HepG2 (cell line): ENCODE measurements around the gene FANCD2. TPM values are rescaled to one million over a fixed set of nuclear protein-coding genes. Genes with fewer than 3 reads are reported as not detected.

ENCODE experiments used
- ELF3 ChIP-seq: IDR thresholded peaks from 2 replicates; pipeline ENCODE4 v1.6.1; 2016; ENCODE audit warnings: missing genetic modification reagents, missing compliant biosample characterization
- HNRNPL ChIP-seq: fragments of 200-400 bp; formaldehyde crosslinking; IDR thresholded peaks from 2 replicates; pipeline ENCODE4 v1.6.1; 2017; ENCODE audit warnings: mild to moderate bottlenecking, low read depth, low read length
- POLR2AphosphoS2 ChIP-seq: IDR thresholded peaks from 2 replicates; pipeline ENCODE4 v1.6.1; 2011; ENCODE audit warnings: low read depth, low read length, improper control_type of control experiment
- ZBTB7B ChIP-seq: sonication (generic); formaldehyde crosslinking; IDR thresholded peaks from 2 replicates; pipeline ENCODE4 v1.4.0; 2020; ENCODE audit warnings: missing genetic modification reagents
- ZFP62 ChIP-seq: sonication (generic); formaldehyde crosslinking; IDR thresholded peaks from 2 replicates; pipeline ENCODE4 v1.4.0; 2020; ENCODE audit warnings: missing genetic modification reagents
- ZNF12 ChIP-seq: sonication (generic); formaldehyde crosslinking; IDR thresholded peaks from 2 replicates; pipeline ENCODE4 v1.5.0; 2020; ENCODE audit warnings: missing genetic modification reagents
- ZNF569 ChIP-seq: sonication (generic); formaldehyde crosslinking; IDR thresholded peaks from 2 replicates; pipeline ENCODE4 v1.5.0; 2020; ENCODE audit warnings: mild to moderate bottlenecking, missing genetic modification reagents, moderate library complexity, borderline replicate concordance
- ZNF652 ChIP-seq: IDR thresholded peaks from 2 replicates; pipeline ENCODE4 v1.6.1; 2016; ENCODE audit warnings: low read depth, borderline replicate concordance
- ZNF746 ChIP-seq: sonication (generic); formaldehyde crosslinking; IDR thresholded peaks from 2 replicates; pipeline ENCODE4 v1.8.0; 2022; ENCODE audit warnings: mild to moderate bottlenecking, missing genetic modification reagents
- ZNF879 ChIP-seq: sonication (generic); formaldehyde crosslinking; IDR thresholded peaks from 2 replicates; pipeline ENCODE4 v1.8.1; 2023; ENCODE audit warnings: missing genetic modification reagents
- polyA plus RNA-seq, 8 experiments: library from polyadenylated mRNA; depleted of rRNA in 3 of 8; stranded (reverse) in 7 of 8; unstranded in 1 of 8; fragments of >200 nt; fragmentation: Illumina TruSeq in 4 of 8; extraction: Trizol in 4 of 8; gene quantifications; 2 replicates each; pipeline versions ENCODE4 v1.2.1 to v1.2.3, GENCODE V29; 2011 to 2016; ENCODE audit warnings: low read depth in 4 of 8, missing spikeins in 1 of 8, mixed read lengths in 1 of 8; ENCODE audit not compliant: insufficient read depth in 1 of 8
- total RNA-seq, 5 experiments: library from RNA; depleted of rRNA; stranded (reverse); fragments of >200 nt; fragmentation: Illumina TruSeq; extraction: Trizol; gene quantifications; 2 replicates each; pipeline ENCODE4 v1.2.3, GENCODE V29; 2016; ENCODE audit warnings: low read depth in 1 of 5
- TF ChIP-seq, protein P1 (sequence below): sonication (generic); formaldehyde crosslinking; IDR thresholded peaks from 2 replicates; pipeline ENCODE4 v1.5.0; 2020; ENCODE audit warnings: mild to moderate bottlenecking, missing genetic modification reagents
- TF ChIP-seq, protein P2 (sequence below): IDR thresholded peaks from 2 replicates; pipeline ENCODE4 v1.6.1; 2016; ENCODE audit warnings: missing compliant biosample characterization, missing genetic modification reagents, borderline replicate concordance
- TF ChIP-seq, protein P3 (sequence below): sonication (generic); formaldehyde crosslinking; IDR thresholded peaks from 2 replicates; pipeline ENCODE4 v1.4.0; 2020; ENCODE audit warnings: missing genetic modification reagents
- TF ChIP-seq, protein P4 (sequence below): sonication (generic); formaldehyde crosslinking; conservative IDR thresholded peaks from 2 replicates; pipeline ENCODE4 v1.4.0; 2020; ENCODE audit warnings: missing genetic modification reagents
- TF ChIP-seq, protein P5 (sequence below): sonication (generic); formaldehyde crosslinking; IDR thresholded peaks from 2 replicates; pipeline ENCODE4 v1.4.0; 2020; ENCODE audit warnings: missing genetic modification reagents
- TF ChIP-seq, protein P6 (sequence below): IDR thresholded peaks from 2 replicates; pipeline ENCODE4 v1.6.1; 2016; ENCODE audit warnings: low read depth, control low read depth

The FANCD2 gene
- total and polyA plus RNA-seq, 2 of the 13 experiments (the other 11 are each of a cell fraction or from before 2014, with no cell fraction given): 10.1 to 42.0 TPM

DNA sequence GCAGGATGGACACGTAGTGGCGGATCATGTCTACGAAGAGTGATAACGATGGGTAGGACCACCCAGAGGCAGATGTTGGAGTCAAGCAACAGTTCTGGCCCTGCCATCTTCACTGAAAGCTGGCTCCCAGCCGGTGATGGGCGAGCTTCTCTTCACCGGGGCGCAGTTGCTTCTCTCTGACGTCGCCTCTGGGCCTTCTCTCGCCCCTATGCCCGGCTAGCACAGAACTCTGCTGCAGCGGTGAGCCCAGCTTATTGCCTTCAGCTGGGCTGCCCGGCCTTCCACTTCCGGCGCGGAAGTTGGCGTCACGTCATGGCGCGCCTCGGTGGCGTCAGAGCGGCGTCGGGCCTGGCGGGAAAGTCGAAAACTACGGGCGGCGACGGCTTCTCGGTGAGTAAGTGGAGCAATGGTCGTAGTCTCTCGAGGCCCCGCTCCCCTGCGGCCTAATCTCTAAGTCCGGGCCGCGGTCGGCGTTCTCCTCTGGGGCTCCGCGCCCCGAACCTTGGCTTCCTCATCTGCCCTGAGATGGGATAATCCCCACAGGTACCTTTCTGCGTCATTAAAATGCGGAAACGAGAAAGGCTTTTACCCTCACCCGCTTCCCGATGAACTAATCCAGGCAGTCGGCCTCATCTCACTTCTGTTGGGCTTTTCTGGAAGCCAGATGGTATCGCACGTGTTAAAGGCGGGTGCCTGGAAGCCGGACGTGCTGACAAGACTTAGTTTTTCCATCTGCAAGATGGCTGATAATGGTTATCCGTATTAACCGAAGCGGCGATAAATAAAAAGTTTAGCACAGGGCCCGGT, at the start of gene FANCD2 (continued):
- TF ChIP-seq, protein P1, sequence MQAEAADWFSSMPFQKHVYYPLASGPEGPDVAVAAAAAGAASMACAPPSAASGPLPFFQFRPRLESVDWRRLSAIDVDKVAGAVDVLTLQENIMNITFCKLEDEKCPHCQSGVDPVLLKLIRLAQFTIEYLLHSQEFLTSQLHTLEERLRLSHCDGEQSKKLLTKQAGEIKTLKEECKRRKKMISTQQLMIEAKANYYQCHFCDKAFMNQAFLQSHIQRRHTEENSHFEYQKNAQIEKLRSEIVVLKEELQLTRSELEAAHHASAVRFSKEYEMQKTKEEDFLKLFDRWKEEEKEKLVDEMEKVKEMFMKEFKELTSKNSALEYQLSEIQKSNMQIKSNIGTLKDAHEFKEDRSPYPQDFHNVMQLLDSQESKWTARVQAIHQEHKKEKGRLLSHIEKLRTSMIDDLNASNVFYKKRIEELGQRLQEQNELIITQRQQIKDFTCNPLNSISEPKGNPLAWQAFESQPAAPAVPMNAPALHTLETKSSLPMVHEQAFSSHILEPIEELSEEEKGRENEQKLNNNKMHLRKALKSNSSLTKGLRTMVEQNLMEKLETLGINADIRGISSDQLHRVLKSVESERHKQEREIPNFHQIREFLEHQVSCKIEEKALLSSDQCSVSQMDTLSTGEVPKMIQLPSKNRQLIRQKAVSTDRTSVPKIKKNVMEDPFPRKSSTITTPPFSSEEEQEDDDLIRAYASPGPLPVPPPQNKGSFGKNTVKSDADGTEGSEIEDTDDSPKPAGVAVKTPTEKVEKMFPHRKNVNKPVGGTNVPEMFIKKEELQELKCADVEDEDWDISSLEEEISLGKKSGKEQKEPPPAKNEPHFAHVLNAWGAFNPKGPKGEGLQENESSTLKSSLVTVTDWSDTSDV (CRISPR knock-in tag): 0 out of 2 replicates have a peak, but pooled peaks have one; percentile 75
- peak; percentile 44; the same call in 1 of the 2 replicates for TF ChIP-seq ZNF12 (CRISPR knock-in tag)
- 0 out of 2 replicates have a peak, but pooled peaks have one; percentile 51 for TF ChIP-seq HNRNPL
- no peak for TF ChIP-seq ZNF879
- TF ChIP-seq, protein P2, sequence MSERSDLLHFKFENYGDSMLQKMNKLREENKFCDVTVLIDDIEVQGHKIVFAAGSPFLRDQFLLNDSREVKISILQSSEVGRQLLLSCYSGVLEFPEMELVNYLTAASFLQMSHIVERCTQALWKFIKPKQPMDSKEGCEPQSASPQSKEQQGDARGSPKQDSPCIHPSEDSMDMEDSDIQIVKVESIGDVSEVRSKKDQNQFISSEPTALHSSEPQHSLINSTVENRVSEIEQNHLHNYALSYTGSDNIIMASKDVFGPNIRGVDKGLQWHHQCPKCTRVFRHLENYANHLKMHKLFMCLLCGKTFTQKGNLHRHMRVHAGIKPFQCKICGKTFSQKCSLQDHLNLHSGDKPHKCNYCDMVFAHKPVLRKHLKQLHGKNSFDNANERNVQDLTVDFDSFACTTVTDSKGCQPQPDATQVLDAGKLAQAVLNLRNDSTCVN (CRISPR knock-in tag): no peak; the same call in 1 of the 2 replicates
- no peak for TF ChIP-seq ZBTB7B (CRISPR knock-in tag)
- TF ChIP-seq, protein P3, sequence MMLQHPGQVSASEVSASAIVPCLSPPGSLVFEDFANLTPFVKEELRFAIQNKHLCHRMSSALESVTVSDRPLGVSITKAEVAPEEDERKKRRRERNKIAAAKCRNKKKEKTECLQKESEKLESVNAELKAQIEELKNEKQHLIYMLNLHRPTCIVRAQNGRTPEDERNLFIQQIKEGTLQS (CRISPR knock-in tag): peak; percentile 64
- TF ChIP-seq, protein P4, sequence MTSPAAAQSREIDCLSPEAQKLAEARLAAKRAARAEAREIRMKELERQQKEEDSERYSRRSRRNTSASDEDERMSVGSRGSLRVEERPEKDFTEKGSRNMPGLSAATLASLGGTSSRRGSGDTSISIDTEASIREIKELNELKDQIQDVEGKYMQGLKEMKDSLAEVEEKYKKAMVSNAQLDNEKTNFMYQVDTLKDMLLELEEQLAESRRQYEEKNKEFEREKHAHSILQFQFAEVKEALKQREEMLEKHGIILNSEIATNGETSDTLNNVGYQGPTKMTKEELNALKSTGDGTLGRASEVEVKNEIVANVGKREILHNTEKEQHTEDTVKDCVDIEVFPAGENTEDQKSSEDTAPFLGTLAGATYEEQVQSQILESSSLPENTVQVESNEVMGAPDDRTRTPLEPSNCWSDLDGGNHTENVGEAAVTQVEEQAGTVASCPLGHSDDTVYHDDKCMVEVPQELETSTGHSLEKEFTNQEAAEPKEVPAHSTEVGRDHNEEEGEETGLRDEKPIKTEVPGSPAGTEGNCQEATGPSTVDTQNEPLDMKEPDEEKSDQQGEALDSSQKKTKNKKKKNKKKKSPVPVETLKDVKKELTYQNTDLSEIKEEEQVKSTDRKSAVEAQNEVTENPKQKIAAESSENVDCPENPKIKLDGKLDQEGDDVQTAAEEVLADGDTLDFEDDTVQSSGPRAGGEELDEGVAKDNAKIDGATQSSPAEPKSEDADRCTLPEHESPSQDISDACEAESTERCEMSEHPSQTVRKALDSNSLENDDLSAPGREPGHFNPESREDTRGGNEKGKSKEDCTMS (CRISPR knock-in tag): no peak
- TF ChIP-seq ZNF746 (CRISPR knock-in tag): 0 out of 2 replicates have a peak, but pooled peaks have one; percentile 58
- TF ChIP-seq ZFP62 (CRISPR knock-in tag): no peak
- TF ChIP-seq ZNF569 (CRISPR knock-in tag): no peak
- TF ChIP-seq, protein P5, sequence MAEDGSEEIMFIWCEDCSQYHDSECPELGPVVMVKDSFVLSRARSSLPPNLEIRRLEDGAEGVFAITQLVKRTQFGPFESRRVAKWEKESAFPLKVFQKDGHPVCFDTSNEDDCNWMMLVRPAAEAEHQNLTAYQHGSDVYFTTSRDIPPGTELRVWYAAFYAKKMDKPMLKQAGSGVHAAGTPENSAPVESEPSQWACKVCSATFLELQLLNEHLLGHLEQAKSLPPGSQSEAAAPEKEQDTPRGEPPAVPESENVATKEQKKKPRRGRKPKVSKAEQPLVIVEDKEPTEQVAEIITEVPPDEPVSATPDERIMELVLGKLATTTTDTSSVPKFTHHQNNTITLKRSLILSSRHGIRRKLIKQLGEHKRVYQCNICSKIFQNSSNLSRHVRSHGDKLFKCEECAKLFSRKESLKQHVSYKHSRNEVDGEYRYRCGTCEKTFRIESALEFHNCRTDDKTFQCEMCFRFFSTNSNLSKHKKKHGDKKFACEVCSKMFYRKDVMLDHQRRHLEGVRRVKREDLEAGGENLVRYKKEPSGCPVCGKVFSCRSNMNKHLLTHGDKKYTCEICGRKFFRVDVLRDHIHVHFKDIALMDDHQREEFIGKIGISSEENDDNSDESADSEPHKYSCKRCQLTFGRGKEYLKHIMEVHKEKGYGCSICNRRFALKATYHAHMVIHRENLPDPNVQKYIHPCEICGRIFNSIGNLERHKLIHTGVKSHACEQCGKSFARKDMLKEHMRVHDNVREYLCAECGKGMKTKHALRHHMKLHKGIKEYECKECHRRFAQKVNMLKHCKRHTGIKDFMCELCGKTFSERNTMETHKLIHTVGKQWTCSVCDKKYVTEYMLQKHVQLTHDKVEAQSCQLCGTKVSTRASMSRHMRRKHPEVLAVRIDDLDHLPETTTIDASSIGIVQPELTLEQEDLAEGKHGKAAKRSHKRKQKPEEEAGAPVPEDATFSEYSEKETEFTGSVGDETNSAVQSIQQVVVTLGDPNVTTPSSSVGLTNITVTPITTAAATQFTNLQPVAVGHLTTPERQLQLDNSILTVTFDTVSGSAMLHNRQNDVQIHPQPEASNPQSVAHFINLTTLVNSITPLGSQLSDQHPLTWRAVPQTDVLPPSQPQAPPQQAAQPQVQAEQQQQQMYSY (CRISPR knock-in tag): 0 out of 2 replicates have a peak, but pooled peaks have one; percentile 23
- TF ChIP-seq POLR2AphosphoS2: no peak
- TF ChIP-seq, protein P6, sequence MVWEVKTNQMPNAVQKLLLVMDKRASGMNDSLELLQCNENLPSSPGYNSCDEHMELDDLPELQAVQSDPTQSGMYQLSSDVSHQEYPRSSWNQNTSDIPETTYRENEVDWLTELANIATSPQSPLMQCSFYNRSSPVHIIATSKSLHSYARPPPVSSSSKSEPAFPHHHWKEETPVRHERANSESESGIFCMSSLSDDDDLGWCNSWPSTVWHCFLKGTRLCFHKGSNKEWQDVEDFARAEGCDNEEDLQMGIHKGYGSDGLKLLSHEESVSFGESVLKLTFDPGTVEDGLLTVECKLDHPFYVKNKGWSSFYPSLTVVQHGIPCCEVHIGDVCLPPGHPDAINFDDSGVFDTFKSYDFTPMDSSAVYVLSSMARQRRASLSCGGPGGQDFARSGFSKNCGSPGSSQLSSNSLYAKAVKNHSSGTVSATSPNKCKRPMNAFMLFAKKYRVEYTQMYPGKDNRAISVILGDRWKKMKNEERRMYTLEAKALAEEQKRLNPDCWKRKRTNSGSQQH (CRISPR knock-in tag): peak; percentile 100
- peak; percentile 81 for TF ChIP-seq ELF3
- TF ChIP-seq ZNF652 (CRISPR knock-in tag): no peak
